CD4-positive, CD25-positive, alpha-beta regulatory T cell (primary cell): ENCODE results near the gene ENHO. TPM values are rescaled to one million over a fixed set of nuclear protein-coding genes. Genes with fewer than 3 reads are reported as not detected.

Experiments used
- ATAC-seq, 2 donors: fragments of 150-1000 bp; cut with Tn5 transposase; one replicate each; pipeline ENCODE4 v1.10.0; 2021; ENCODE audit warnings: low read depth in 2 of 2, moderate number of reproducible peaks in 2 of 2, moderate library complexity in 1 of 2
- DNase-seq, 3 donors: peaks; one replicate each; pipeline versions ENCODE4 v3.0.0 to v3.0.0-alpha.2; 2012 to 2022; ENCODE audit warnings: mixed read lengths in 1 of 3
- H3K27ac ChIP-seq: one replicate; pipeline ENCODE4 v1.7.0; 2013; ENCODE audit warnings: mild to moderate bottlenecking, low read length; ENCODE audit not compliant: insufficient read depth, poor library complexity, severe bottlenecking
- H3K27me3 ChIP-seq: one replicate; pipeline ENCODE4 v1.7.0; 2013; ENCODE audit warnings: low read length; ENCODE audit not compliant: control insufficient read depth, insufficient read depth
- H3K36me3 ChIP-seq: one replicate; pipeline ENCODE4 v1.7.0; 2013; ENCODE audit warnings: mild to moderate bottlenecking, low read length, moderate library complexity; ENCODE audit not compliant: control insufficient read depth, insufficient read depth
- H3K4me1 ChIP-seq: 2 replicates; pipeline ENCODE4 v1.7.0; 2013; ENCODE audit warnings: mild to moderate bottlenecking, low read length; ENCODE audit not compliant: insufficient read depth, control insufficient read depth, poor library complexity, severe bottlenecking
- H3K4me3 ChIP-seq: one replicate; pipeline ENCODE4 v1.7.0; 2013; ENCODE audit warnings: low read depth, mild to moderate bottlenecking, low read length, moderate library complexity
- H3K9me3 ChIP-seq, 2 experiments: 1 replicate in 1 of 2; 2 replicates in 1 of 2; pipeline ENCODE4 v1.7.0; 2013; ENCODE audit warnings: low read length in 2 of 2, mild to moderate bottlenecking in 1 of 2, moderate library complexity in 1 of 2; ENCODE audit not compliant: control insufficient read depth in 2 of 2
- H3K27ac Mint-ChIP-seq, 3 donors: one replicate each; pipeline ENCODE4 v1.8.0; 2020 to 2022; ENCODE audit warnings: mild to moderate bottlenecking in 3 of 3, mixed read lengths in 3 of 3, moderate library complexity in 2 of 3
- H3K27me3 Mint-ChIP-seq: one replicate; pipeline ENCODE4 v1.8.0; 2022; ENCODE audit warnings: mild to moderate bottlenecking, mixed read lengths
- H3K36me3 Mint-ChIP-seq: one replicate; pipeline ENCODE4 v1.8.0; 2020; ENCODE audit warnings: mixed read lengths
- H3K4me1 Mint-ChIP-seq, 4 donors: one replicate each; pipeline ENCODE4 v1.8.0; 2020 to 2022; ENCODE audit warnings: mixed read lengths in 4 of 4, mild to moderate bottlenecking in 1 of 4
- H3K4me3 Mint-ChIP-seq, 4 donors: one replicate each; pipeline ENCODE4 v1.8.0; 2020 to 2022; ENCODE audit warnings: mild to moderate bottlenecking in 4 of 4, mixed read lengths in 4 of 4, moderate library complexity in 3 of 4
- H3K9me3 Mint-ChIP-seq, 7 donors: one replicate each; pipeline ENCODE4 v1.8.0; 2020 to 2022; ENCODE audit warnings: mixed read lengths in 7 of 7, mild to moderate bottlenecking in 3 of 7, moderate library complexity in 2 of 7
- polyA plus RNA-seq, 4 donors: library from polyadenylated mRNA; unstranded; fragments of 300-500 nt; fragmentation: Illumina TruSeq; gene quantifications; one replicate each; pipeline ENCODE4 v1.2.3, GENCODE V29; 2021
- total RNA-seq: library from RNA; stranded (reverse); gene quantifications from one replicate; pipeline ENCODE4 v1.2.3, GENCODE V29; 2022

The ENHO gene
- total and polyA plus RNA-seq, 5 donors from 2014 or later, result 0.16 to 0.37 TPM; not detected in 3

DNA sequence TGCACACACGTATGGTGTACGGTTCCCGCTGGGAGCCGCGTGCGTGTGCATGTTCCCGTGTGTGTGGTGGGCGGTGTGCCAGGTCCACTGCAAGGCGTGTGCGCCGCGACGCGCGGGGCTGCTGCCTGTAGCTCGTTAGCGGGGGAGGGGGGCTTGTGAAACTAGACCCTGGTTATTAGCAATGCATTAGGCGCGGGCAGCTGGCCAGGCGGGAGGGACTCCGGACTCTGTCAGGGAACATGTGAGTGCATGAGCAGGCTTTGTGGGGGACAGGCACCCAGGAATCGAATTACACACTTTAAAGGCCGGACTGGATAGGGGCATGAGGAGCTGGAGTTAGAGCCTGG lies 32.2 kb upstream of the ENHO start:
- Mint-ChIP-seq H3K27ac (no peak overlapping the region), H3K4me3 (no peak overlapping the region), H3K4me1 (no peaks in the 10 kb centered on the region), H3K27me3 (peaks cover 23% of the 10 kb centered on the region), H3K9me3 (no peaks in the 10 kb centered on the region), H3K36me3 (no peaks in the 10 kb centered on the region)
- H3K4me3 ChIP-seq, result no peak overlapping the region
- H3K4me1 ChIP-seq, result no peaks in the 10 kb centered on the region
- no peaks in the 10 kb centered on the region for H3K9me3 ChIP-seq
- ATAC-seq (no peak), DNase-seq (no peak)
- H3K27me3 ChIP-seq, result no peaks in the 10 kb centered on the region
- no peaks in the 10 kb centered on the region for H3K36me3 ChIP-seq
- H3K27ac ChIP-seq, result no peak overlapping the region

DNA sequence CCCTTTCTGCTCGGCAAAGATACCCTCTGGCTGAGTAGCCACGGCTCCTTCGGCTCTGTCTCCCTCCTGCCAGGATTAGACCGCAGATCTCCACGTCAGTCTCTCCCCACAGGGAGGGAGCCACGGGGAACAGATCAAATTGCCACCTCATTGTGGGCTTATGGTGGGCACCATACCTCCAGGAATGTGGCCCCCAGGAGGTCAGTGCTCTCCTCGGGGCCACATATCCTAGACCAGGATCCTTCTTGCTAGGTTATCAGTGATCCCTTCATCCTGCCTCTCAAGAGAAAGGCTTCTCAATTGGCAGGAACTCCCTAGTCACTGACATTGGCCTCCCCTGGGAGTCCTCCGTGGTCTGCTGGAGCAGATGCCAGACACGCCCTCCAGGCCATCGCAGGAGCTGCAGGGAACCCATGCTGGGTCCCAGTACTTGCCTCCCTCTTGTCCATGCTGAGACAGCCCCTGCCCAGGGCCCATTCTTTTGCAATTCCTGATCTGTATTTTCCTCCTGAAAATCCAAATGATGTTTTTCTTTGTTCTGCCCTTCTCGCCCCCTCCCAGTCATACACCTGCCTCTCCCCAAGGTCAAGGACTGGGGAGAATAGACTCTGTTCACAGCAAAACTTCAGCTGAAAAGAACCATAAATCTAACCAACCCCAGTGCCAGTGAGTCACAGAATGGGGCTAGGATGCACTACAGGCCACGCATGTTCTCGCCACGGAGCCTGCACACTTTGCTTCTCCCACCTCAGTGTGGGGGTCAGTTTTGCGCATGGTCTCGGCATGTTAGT lies 31.6 kb upstream of the ENHO start:
- Mint-ChIP-seq H3K4me1 (no peaks in the 10 kb centered on the region), H3K9me3 (no peaks in the 10 kb centered on the region), H3K4me3 (no peak overlapping the region), H3K27ac (no peak overlapping the region), H3K27me3 (peaks cover 23% of the 10 kb centered on the region), H3K36me3 (no peaks in the 10 kb centered on the region)
- H3K27me3 ChIP-seq, result no peaks in the 10 kb centered on the region
- H3K9me3 ChIP-seq, result no peaks in the 10 kb centered on the region
- ATAC-seq (no peak), DNase-seq (no peak)
- no peak overlapping the region for H3K4me3 ChIP-seq
- H3K36me3 ChIP-seq, result no peaks in the 10 kb centered on the region
- no peak overlapping the region for H3K27ac ChIP-seq
- H3K4me1 ChIP-seq, result no peaks in the 10 kb centered on the region

DNA sequence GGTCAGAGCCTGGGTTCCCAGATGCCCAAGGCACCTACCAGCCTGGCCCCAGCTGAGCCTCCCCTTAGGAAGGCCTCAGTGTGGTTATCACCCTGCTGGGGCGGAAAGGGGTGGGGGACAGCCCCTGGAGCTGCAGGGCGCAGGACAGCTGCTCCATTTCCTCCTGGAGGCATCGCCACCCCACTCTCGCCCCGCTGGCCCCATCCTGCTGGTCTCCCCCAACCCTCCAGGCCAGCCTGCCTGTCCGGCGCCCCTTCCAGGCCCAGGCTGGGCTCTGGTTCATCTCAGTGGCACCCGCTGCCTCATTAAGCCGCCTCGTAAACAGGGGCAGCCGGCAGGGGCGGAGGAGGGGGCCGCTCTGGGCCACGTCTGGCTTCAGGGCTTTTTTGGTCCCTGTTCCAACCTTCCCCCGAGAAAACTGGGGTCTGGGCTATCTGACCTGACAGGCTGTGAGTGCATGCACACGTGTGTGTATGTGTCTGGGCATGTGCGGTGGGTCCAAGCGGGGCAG lies 30.8 kb upstream of the ENHO start:
- H3K4me1 ChIP-seq, result no peaks in the 10 kb centered on the region
- no peak overlapping the region for H3K4me3 Mint-ChIP-seq
- H3K27me3 Mint-ChIP-seq, result peaks cover 19% of the 10 kb centered on the region
- H3K4me3 ChIP-seq, result no peak overlapping the region
- no peak overlapping the region for H3K27ac Mint-ChIP-seq
- no peaks in the 10 kb centered on the region for H3K9me3 Mint-ChIP-seq
- H3K27me3 ChIP-seq, result no peaks in the 10 kb centered on the region
- no peaks in the 10 kb centered on the region for H3K9me3 ChIP-seq
- H3K4me1 Mint-ChIP-seq, result no peaks in the 10 kb centered on the region
- no peak overlapping the region for H3K27ac ChIP-seq
- H3K36me3 ChIP-seq, result no peaks in the 10 kb centered on the region
- DNase-seq, result no peak
- H3K36me3 Mint-ChIP-seq, result no peaks in the 10 kb centered on the region
- no peak for ATAC-seq

DNA sequence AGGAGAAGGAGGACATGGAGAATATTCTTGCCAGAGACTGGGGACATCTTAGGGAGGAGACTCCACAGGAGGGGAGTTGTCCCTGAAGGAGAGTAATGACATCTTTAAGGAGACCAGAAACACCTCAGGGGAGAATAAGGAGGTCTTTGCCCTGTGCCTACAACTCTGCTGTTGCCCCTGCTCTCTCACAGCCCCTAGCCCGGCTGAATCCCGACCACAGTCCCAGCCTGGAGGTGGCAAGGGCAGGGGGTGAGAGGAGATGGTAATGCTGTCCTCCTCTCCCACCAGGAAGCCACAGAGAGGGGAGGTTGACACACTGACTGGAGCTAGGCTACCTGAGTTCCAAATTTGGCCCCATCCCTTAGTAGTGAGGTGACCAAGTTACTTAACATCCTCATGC lies 30.2 kb upstream of the ENHO start:
- no peak overlapping the region for H3K4me3 Mint-ChIP-seq
- H3K36me3 Mint-ChIP-seq, result no peaks in the 10 kb centered on the region
- H3K36me3 ChIP-seq, result no peaks in the 10 kb centered on the region
- H3K4me3 ChIP-seq, result no peak overlapping the region
- no peaks in the 10 kb centered on the region for H3K4me1 ChIP-seq
- ATAC-seq, result no peak
- H3K9me3 ChIP-seq, result no peaks in the 10 kb centered on the region
- no peak for DNase-seq
- no peak overlapping the region for H3K27ac ChIP-seq
- no peaks in the 10 kb centered on the region for H3K4me1 Mint-ChIP-seq
- no peaks in the 10 kb centered on the region for H3K27me3 ChIP-seq
- H3K27me3 Mint-ChIP-seq, result peaks cover 25% of the 10 kb centered on the region
- no peaks in the 10 kb centered on the region for H3K9me3 Mint-ChIP-seq
- peak overlapping the region in 1 of 3 donors; percentile 74 for H3K27ac Mint-ChIP-seq

DNA sequence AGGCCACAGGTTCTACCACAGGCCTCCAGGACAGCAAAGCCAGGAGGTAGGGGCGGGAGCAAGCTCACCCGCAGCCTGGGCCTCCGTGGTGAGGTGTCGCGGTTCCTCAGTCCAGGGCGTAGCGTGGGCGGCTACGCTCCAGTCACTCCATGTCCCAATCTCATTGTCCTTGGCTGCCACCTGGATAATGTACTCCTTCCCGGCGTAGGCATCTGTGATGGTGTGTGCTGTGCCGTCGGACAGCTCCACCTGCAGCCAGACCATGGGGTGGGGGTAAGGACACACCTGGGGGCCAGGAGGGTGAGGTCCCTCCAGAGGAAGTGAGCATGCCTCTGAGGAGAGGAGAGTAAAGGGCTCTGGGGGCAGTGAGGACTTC lies 29.8 kb upstream of the ENHO start:
- Histone ChIP-seq H3K27ac (no peak overlapping the region), H3K4me3 (no peak overlapping the region), H3K36me3 (no peaks in the 10 kb centered on the region), H3K9me3 (no peaks in the 10 kb centered on the region), H3K27me3 (no peaks in the 10 kb centered on the region), H3K4me1 (no peaks in the 10 kb centered on the region)
- ATAC-seq (no peak), DNase-seq (no peak)
- Mint-ChIP-seq H3K4me3 (no peak overlapping the region), H3K4me1 (no peaks in the 10 kb centered on the region), H3K36me3 (no peaks in the 10 kb centered on the region), H3K27me3 (peaks cover 23% of the 10 kb centered on the region), H3K9me3 (no peaks in the 10 kb centered on the region), H3K27ac (peak overlapping the region in 1 of 3 donors; percentile 74)

DNA sequence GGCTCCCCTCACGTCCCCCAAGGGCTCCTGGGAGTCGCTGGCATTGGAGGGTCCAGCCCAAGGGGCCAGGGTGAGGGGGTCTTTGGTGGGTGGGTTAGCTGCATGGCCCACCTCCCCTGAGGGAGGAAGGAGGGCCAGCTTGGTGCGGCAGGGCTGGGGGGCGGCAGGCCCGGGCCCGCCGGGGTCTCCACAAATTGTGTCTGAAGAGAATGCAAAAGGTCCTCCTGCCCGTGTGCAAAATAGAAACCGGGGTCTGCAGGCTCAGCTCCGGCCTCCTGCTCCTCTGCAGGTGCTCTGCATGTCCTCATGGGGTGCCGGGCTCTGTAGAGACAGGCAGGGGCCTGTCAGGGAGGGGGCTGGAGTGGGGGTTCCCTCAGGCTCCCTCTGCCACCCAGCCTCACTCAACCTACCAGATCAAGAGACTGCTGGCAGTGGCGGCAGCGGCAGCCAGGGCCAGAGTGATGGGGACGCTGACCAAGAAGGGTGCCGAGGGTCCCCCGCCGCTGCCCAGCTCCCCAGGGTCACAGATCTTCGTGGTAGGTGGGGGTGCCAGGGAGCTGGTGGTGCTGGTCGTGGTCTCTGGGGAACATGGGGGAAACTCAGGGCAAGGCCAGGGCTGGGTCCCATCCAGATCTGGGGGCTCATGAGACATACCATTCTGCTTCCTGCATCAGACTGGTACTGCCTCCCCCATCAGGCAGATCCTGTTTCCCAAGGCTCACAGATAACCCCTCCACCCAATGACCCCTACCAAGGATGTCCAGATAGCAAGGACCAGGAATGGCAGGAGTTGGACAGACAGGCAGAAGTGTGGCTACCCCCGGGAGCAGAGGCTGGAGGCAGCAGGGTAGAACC lies 29.2 kb upstream of the ENHO start:
- Histone ChIP-seq H3K36me3 (no peaks in the 10 kb centered on the region), H3K9me3 (no peaks in the 10 kb centered on the region), H3K4me3 (no peak overlapping the region), H3K4me1 (no peaks in the 10 kb centered on the region), H3K27ac (no peak overlapping the region), H3K27me3 (no peaks in the 10 kb centered on the region)
- H3K4me1 Mint-ChIP-seq, result peaks cover 0 to under 1% (median 0%) of the 10 kb centered on the region in 4 donors
- no peak overlapping the region for H3K4me3 Mint-ChIP-seq
- DNase-seq, result no peak
- no peaks in the 10 kb centered on the region for H3K9me3 Mint-ChIP-seq
- H3K27me3 Mint-ChIP-seq, result peaks cover 20% of the 10 kb centered on the region
- ATAC-seq, result no peak
- no peaks in the 10 kb centered on the region for H3K36me3 Mint-ChIP-seq
- no peak overlapping the region for H3K27ac Mint-ChIP-seq

DNA sequence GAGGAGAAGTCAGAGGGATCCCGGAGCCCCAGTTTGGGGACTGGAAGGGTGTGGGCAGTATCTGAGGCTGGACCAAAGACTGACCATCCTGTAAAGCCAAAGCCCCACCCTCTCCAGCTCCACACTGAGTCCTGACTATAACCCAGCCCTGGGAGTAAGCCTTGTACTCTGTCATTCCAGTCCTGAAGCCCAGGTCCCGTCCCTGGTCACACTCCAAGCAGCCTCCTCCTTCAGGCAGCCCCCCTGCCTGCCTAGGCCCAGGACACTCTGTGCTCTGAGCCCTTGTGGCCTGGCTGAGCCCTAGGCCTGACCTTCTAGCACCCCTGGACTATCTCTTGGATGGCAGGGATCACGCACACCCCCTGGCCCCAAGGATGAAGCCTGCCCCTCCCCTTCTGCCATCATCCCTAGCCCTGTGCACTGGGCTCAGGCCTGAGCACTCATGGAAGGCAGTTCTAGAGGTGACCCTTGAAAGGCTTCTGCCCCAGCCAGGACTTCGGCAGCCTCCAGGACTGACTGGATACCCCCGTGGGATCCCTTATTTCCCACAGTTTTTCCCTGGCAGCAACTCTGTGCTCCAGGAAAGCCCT lies 28.0 kb upstream of the ENHO start:
- Histone ChIP-seq H3K9me3 (no peaks in the 10 kb centered on the region), H3K27ac (no peak overlapping the region), H3K4me3 (no peak overlapping the region), H3K27me3 (no peaks in the 10 kb centered on the region), H3K4me1 (no peaks in the 10 kb centered on the region), H3K36me3 (no peaks in the 10 kb centered on the region)
- no peaks in the 10 kb centered on the region for H3K9me3 Mint-ChIP-seq
- DNase-seq, result no peak
- H3K27me3 Mint-ChIP-seq, result peaks cover 20% of the 10 kb centered on the region
- H3K36me3 Mint-ChIP-seq, result no peaks in the 10 kb centered on the region
- ATAC-seq, result no peak
- peaks cover 0 to 2% (median 0%) of the 10 kb centered on the region in 4 donors for H3K4me1 Mint-ChIP-seq
- no peak overlapping the region for H3K4me3 Mint-ChIP-seq
- H3K27ac Mint-ChIP-seq, result no peak overlapping the region
